Breast epithelium (tissue), 4 donors: ENCODE measurements around the gene TTYH3. TPM values are rescaled to one million over a fixed set of nuclear protein-coding genes. Genes with fewer than 3 reads are reported as not detected.

Source experiments
- DNase-seq, 2 donors: peaks; one replicate each; pipeline ENCODE4 v3.0.0-alpha.2; 2019; ENCODE audit warnings: low spot score in 2 of 2
- H3K27ac ChIP-seq, 2 donors: fragments of 200-600 bp; sonication (generic) in 1 of 2; one replicate each; pipeline ENCODE4 v1.5.1; 2016 to 2019; ENCODE audit warnings: mild to moderate bottlenecking in 1 of 2
- H3K27me3 ChIP-seq, 2 donors: fragments of 200-600 bp; sonication (generic) in 1 of 2; one replicate each; pipeline versions ENCODE4 v1.5.1 to v1.6.0; 2017 to 2019; ENCODE audit warnings: control low read depth in 1 of 2, mild to moderate bottlenecking in 1 of 2
- H3K36me3 ChIP-seq: fragments of 200-600 bp; one replicate; pipeline ENCODE4 v1.5.1; 2019
- H3K4me1 ChIP-seq, 2 donors: fragments of 200-600 bp; sonication (generic); one replicate each; pipeline ENCODE4 v1.5.1; 2016 to 2019; ENCODE audit warnings: control low read depth in 1 of 2
- H3K4me3 ChIP-seq, 3 donors: fragments of 200-600 bp; sonication (generic); 1 replicate in 2 of 3; 2 replicates in 1 of 3; pipeline ENCODE4 v1.5.1; 2016 to 2019; ENCODE audit warnings: mild to moderate bottlenecking in 3 of 3, moderate library complexity in 2 of 3
- H3K9me3 ChIP-seq, 2 donors: fragments of 200-600 bp; sonication (generic) in 1 of 2; one replicate each; pipeline ENCODE4 v1.5.1; 2016 to 2019; ENCODE audit warnings: control low read depth in 1 of 2
- CTCF ChIP-seq, 3 donors: fragments of 450-650 bp; IDR thresholded peaks; one replicate each; pipeline ENCODE4 v1.5.1; 2016 to 2017; ENCODE audit warnings: antibody characterized with exemption in 3 of 3, mild to moderate bottlenecking in 3 of 3, moderate library complexity in 3 of 3
- POLR2A ChIP-seq: fragments of 450-650 bp; IDR thresholded peaks from one replicate; pipeline ENCODE4 v1.6.1; 2016; ENCODE audit warnings: antibody characterized with exemption, mild to moderate bottlenecking, moderate library complexity
- POLR2AphosphoS5 ChIP-seq, 3 donors: sonication (generic); formaldehyde crosslinking; IDR thresholded peaks; one replicate each; pipeline ENCODE4 v1.6.1; 2017; ENCODE audit warnings: antibody characterized with exemption in 3 of 3
- intact Hi-C: fragments of 100-400 bp; cut with DNase I; formaldehyde crosslinking; loops from one replicate; pipeline ENCODE4 v1.15.1; 2023; ENCODE audit warnings: low total_unique reads
- total RNA-seq, 3 donors: library from RNA; depleted of rRNA; stranded (reverse); fragments of >200 nt; gene quantifications; one replicate each; pipeline ENCODE4 v1.1.0, GENCODE V29; 2016

Gene TTYH3
- total RNA-seq, 3 donors from 2014 or later = 11.6 to 17.9 (median 17.4) TPM

GRCh38 chr7:2592375-2592865, 39.4 kb upstream of the TTYH3 start:
- DNase-seq = no peak
- H3K9me3 ChIP-seq = no peaks in the 10 kb centered on the region
- no peak for TF ChIP-seq POLR2A
- TF ChIP-seq CTCF (IDR thresholded peaks at IDR 0.05) = no peak
- no peaks in the 10 kb centered on the region for H3K36me3 ChIP-seq
- intact Hi-C loops = no loop called here
- no peak overlapping the region for H3K27ac ChIP-seq
- no peak overlapping the region for H3K4me3 ChIP-seq
- no peaks in the 10 kb centered on the region for H3K4me1 ChIP-seq
- H3K27me3 ChIP-seq = no peaks in the 10 kb centered on the region

- intact Hi-C loops = no loop called here
Observed at GRCh38 chr7:2593036-2593727, 38.6 kb upstream of the TTYH3 start.

GRCh38 chr7:2594599-2594998, 37.2 kb upstream of the TTYH3 start:
- Histone ChIP-seq H3K36me3 (peaks cover 8% of the 10 kb centered on the region), H3K27me3 (no peaks in the 10 kb centered on the region), H3K27ac (no peak overlapping the region), H3K9me3 (no peaks in the 10 kb centered on the region), H3K4me1 (no peaks in the 10 kb centered on the region), H3K4me3 (no peak overlapping the region)
- intact Hi-C loops = no loop called here
- no peak for DNase-seq
- TF ChIP-seq POLR2AphosphoS5 (IDR thresholded peaks at IDR 0.05) (no peak), CTCF (IDR thresholded peaks at IDR 0.05) (no peak), POLR2A (no peak)

More at GRCh38 chr7:2593036-2593727, 38.6 kb upstream of the TTYH3 start:
- no peaks in the 10 kb centered on the region for H3K27me3 ChIP-seq
- no peak overlapping the region for H3K27ac ChIP-seq
- H3K4me3 ChIP-seq = no peak overlapping the region
- TF ChIP-seq POLR2A (no peak), CTCF (IDR thresholded peaks at IDR 0.05) (no peak), POLR2AphosphoS5 (IDR thresholded peaks at IDR 0.05) (no peak)
- H3K9me3 ChIP-seq = no peaks in the 10 kb centered on the region
- no peak for DNase-seq
- no peaks in the 10 kb centered on the region for H3K4me1 ChIP-seq
- H3K36me3 ChIP-seq = peaks cover 3% of the 10 kb centered on the region

GRCh38 chr7:2595258-2595860, 36.4 kb upstream of the TTYH3 start:
- Histone ChIP-seq H3K4me3 (no peak overlapping the region), H3K9me3 (no peaks in the 10 kb centered on the region), H3K27ac (no peak overlapping the region), H3K36me3 (peaks cover 8% of the 10 kb centered on the region), H3K4me1 (no peaks in the 10 kb centered on the region), H3K27me3 (no peaks in the 10 kb centered on the region)
- no peak for TF ChIP-seq CTCF (IDR thresholded peaks at IDR 0.05)
- TF ChIP-seq POLR2AphosphoS5 (IDR thresholded peaks at IDR 0.05) = no peak
- TF ChIP-seq POLR2A = no peak
- intact Hi-C loops = no loop called here
- DNase-seq = no peak

- no peak for DNase-seq
- Histone ChIP-seq H3K4me1 (no peaks in the 10 kb centered on the region), H3K9me3 (no peaks in the 10 kb centered on the region), H3K27me3 (no peaks in the 10 kb centered on the region), H3K36me3 (peaks cover 8% of the 10 kb centered on the region), H3K4me3 (no peak overlapping the region), H3K27ac (no peak overlapping the region)
- TF ChIP-seq CTCF (IDR thresholded peaks at IDR 0.05) (no peak), POLR2AphosphoS5 (IDR thresholded peaks at IDR 0.05) (no peak), POLR2A (no peak)
- intact Hi-C loops = no loop called here
Observed at GRCh38 chr7:2596464-2597272, 35.1 kb upstream of the TTYH3 start.
